ENCODE results near the gene SZRD1. TPM values are rescaled to one million over a fixed set of nuclear protein-coding genes. Genes with fewer than 3 reads are reported as not detected.

Gene SZRD1
- total RNA-seq, 2 experiments from 2014 or later = 57.2 to 96.0 TPM

- peak overlapping the region; percentile 81; the same call in 1 of the 2 replicates for H2AFZ ChIP-seq (ENCODE audit: low read length)
- no TSS peak for BruUV-seq (replicated peaks)
These were observed 74.2 kb downstream of the SZRD1 start for GRCh38 chr1:16441282-16441665.

GRCh38 chr1:16442265-16442664 lies 75.2 kb downstream of the SZRD1 start:
- CTCF ChIA-PET (ENCODE audit: unreplicated experiment) = no interaction called here
- TF ChIP-seq CTCF (conservative IDR thresholded peaks at IDR 0.05; ENCODE audit: low read length) = no peak
- no peak for TF ChIP-seq EZH2phosphoT487 (IDR thresholded peaks at IDR 0.05; ENCODE audit: borderline replicate concordance, low read depth, low read length)
- Histone ChIP-seq H3K79me2 (ENCODE audit: insufficient read depth, low read depth, low read length) (peaks cover 22% of the 10 kb centered on the region), H3K36me3 (ENCODE audit: insufficient read depth, low read length) (peaks cover 35% of the 10 kb centered on the region), H3K9me2 (ENCODE audit: insufficient read depth, low read length) (no peaks in the 10 kb centered on the region), H3K4me3 (ENCODE audit: low read depth, low read length, poor library complexity, severe bottlenecking) (peak overlapping the region; percentile 94), H3K4me1 (ENCODE audit: insufficient read depth, low read length, poor library complexity, severe bottlenecking) (peaks cover 27% of the 10 kb centered on the region), H3K4me2 (ENCODE audit: low read length) (peak overlapping the region; percentile 95), H2AFZ (ENCODE audit: low read length) (no peak overlapping the region), H4K20me1 (ENCODE audit: insufficient read depth, low read length) (no peaks in the 10 kb centered on the region), H3K27ac (ENCODE audit: low read depth, low read length, poor library complexity, severe bottlenecking) (peak overlapping the region; percentile 41), H3K9me3 (ENCODE audit: low read length) (no peaks in the 10 kb centered on the region)
- intact Hi-C loops (cut with micrococcal nuclease; ENCODE audit: unreplicated experiment) = loop anchor here (5.0 kb wide), 1 partner anchor 55 kb away; no protein-coding TSS in a partner anchor
- peak; percentile 58 for DNase-seq (ENCODE audit: low spot score)
- BruUV-seq (replicated peaks) = no TSS peak
- POLR2A ChIA-PET = interaction anchor here (0.5 to 0.7 kb wide), 2 partner anchors 361 to 920 kb away, joined by 3 to 4 read pairs; no protein-coding TSS in a partner anchor

More at GRCh38 chr1:16441282-16441665, 74.2 kb downstream of the SZRD1 start:
- ChIA-PET POLR2A (interaction anchor here (0.5 to 1.2 kb wide), 4 partner anchors 17 to 362 kb away, joined by 3 to 4 read pairs (median 4); no protein-coding TSS in a partner anchor), CTCF (ENCODE audit: unreplicated experiment) (no interaction called here)
- peak overlapping the region; percentile 59 for H3K27ac ChIP-seq (ENCODE audit: low read depth, low read length, poor library complexity, severe bottlenecking)
- no peaks in the 10 kb centered on the region for H3K9me3 ChIP-seq (ENCODE audit: low read length)
- peaks cover 27% of the 10 kb centered on the region for H3K4me1 ChIP-seq (ENCODE audit: insufficient read depth, low read length, poor library complexity, severe bottlenecking)
- intact Hi-C loops (cut with micrococcal nuclease; ENCODE audit: unreplicated experiment) = loop anchor here (2.0 to 5.0 kb wide), 3 partner anchors 56 to 464 kb away; partner anchors contain the start of gene SZRD1
- H3K9me2 ChIP-seq (ENCODE audit: insufficient read depth, low read length) = no peaks in the 10 kb centered on the region
- H3K4me3 ChIP-seq (ENCODE audit: low read depth, low read length, poor library complexity, severe bottlenecking) = peak overlapping the region; percentile 94
- peaks cover 22% of the 10 kb centered on the region for H3K79me2 ChIP-seq (ENCODE audit: insufficient read depth, low read depth, low read length)
- peaks cover 28% of the 10 kb centered on the region for H3K36me3 ChIP-seq (ENCODE audit: insufficient read depth, low read length)
- H4K20me1 ChIP-seq (ENCODE audit: insufficient read depth, low read length) = no peaks in the 10 kb centered on the region
- DNase-seq (ENCODE audit: low spot score) = peak; percentile 41
- peak overlapping the region; percentile 95 for H3K4me2 ChIP-seq (ENCODE audit: low read length)
- TF ChIP-seq EZH2phosphoT487 (IDR thresholded peaks at IDR 0.05; ENCODE audit: borderline replicate concordance, low read depth, low read length) (no peak), CTCF (conservative IDR thresholded peaks at IDR 0.05; ENCODE audit: low read length) (no peak)

GRCh38 chr1:16442941-16443340 lies 75.9 kb downstream of the SZRD1 start:
- ChIA-PET POLR2A (no interaction called here), CTCF (ENCODE audit: unreplicated experiment) (no interaction called here)
- Histone ChIP-seq H2AFZ (ENCODE audit: low read length) (no peak overlapping the region), H3K4me2 (ENCODE audit: low read length) (peak overlapping the region; percentile 95), H3K4me1 (ENCODE audit: insufficient read depth, low read length, poor library complexity, severe bottlenecking) (peaks cover 27% of the 10 kb centered on the region), H4K20me1 (ENCODE audit: insufficient read depth, low read length) (no peaks in the 10 kb centered on the region), H3K27ac (ENCODE audit: low read depth, low read length, poor library complexity, severe bottlenecking) (peak overlapping the region; percentile 41), H3K9me3 (ENCODE audit: low read length) (no peaks in the 10 kb centered on the region), H3K9me2 (ENCODE audit: insufficient read depth, low read length) (no peaks in the 10 kb centered on the region), H3K4me3 (ENCODE audit: low read depth, low read length, poor library complexity, severe bottlenecking) (peak overlapping the region; percentile 94), H3K79me2 (ENCODE audit: insufficient read depth, low read depth, low read length) (peaks cover 22% of the 10 kb centered on the region), H3K36me3 (ENCODE audit: insufficient read depth, low read length) (peaks cover 42% of the 10 kb centered on the region)
- TF ChIP-seq CTCF (conservative IDR thresholded peaks at IDR 0.05; ENCODE audit: low read length) (no peak), EZH2phosphoT487 (IDR thresholded peaks at IDR 0.05; ENCODE audit: borderline replicate concordance, low read depth, low read length) (no peak)
- peak; percentile 20 for DNase-seq (ENCODE audit: low spot score)
- BruUV-seq (replicated peaks) = no TSS peak
- intact Hi-C loops (cut with micrococcal nuclease; ENCODE audit: unreplicated experiment) = loop anchor here (5.0 kb wide), 1 partner anchor 54 kb away; no protein-coding TSS in a partner anchor

Data from OCI-LY7 (cell line).